GM12873 (cell line): ENCODE data around the gene POLE.

Experiments
- TF ChIP-seq, protein P1 (sequence below): IDR thresholded peaks from 2 replicates; pipeline ENCODE4 v1.5.1; 2012; ENCODE audit warnings: low read depth, mild to moderate bottlenecking, moderate library complexity, low read length, control low read depth; ENCODE audit not compliant: insufficient read depth; ENCODE audit errors: missing control alignments

Gene POLE

GRCh38 chr12:132665149-132665491, 22.0 kb downstream of the POLE start:
- TF ChIP-seq, protein P1, sequence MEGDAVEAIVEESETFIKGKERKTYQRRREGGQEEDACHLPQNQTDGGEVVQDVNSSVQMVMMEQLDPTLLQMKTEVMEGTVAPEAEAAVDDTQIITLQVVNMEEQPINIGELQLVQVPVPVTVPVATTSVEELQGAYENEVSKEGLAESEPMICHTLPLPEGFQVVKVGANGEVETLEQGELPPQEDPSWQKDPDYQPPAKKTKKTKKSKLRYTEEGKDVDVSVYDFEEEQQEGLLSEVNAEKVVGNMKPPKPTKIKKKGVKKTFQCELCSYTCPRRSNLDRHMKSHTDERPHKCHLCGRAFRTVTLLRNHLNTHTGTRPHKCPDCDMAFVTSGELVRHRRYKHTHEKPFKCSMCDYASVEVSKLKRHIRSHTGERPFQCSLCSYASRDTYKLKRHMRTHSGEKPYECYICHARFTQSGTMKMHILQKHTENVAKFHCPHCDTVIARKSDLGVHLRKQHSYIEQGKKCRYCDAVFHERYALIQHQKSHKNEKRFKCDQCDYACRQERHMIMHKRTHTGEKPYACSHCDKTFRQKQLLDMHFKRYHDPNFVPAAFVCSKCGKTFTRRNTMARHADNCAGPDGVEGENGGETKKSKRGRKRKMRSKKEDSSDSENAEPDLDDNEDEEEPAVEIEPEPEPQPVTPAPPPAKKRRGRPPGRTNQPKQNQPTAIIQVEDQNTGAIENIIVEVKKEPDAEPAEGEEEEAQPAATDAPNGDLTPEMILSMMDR: no peak

- TF ChIP-seq, protein P1: no peak
Observed at GRCh38 chr12:132664206-132665148, 22.7 kb downstream of the POLE start.

GRCh38 chr12:132662901-132663755, 24.0 kb downstream of the POLE start:
- TF ChIP-seq, protein P1: no peak

GRCh38 chr12:132661972-132662371, 25.2 kb downstream of the POLE start:
- TF ChIP-seq, protein P1: no peak

DNA sequence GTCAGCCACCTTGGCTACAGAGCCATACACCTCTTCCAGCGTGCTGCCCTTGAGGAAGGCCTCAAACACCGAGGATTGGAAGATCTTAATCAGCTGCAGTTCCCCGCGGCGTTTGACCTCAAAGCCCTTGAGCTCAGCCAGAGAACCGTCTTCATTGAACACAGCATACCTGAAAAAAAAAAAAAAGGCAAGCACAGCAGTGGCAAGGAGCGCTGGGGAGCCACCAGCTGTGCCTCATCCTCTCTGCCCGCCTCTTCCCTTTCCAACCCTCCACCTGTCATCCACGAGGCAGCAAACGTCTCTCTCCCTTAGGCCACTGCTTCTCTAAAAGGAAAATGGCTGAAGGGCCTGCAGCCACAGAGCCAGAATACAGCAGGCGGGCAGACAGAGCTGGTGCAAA, 26.1 kb downstream of the POLE start:
- TF ChIP-seq, protein P1: no peak

DNA sequence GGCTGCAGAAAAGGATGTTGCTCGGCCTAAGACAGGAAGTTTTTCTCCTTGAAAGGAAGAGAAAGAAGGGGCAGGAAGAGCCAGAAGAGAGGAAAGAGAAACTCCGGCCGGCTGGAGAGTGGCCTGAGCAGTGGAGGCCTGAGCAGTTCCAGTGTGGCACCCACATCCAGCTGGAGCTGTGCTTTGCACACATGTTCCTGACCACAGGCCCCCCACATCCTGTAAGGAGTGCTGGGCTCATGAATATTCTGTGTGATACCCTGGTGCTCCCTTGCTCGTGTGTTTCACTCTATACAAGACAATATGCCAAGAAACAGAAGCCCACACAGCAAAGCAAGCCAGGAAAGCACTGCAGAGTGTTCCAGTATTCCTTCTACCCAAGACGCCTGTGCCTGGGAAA, 27.1 kb downstream of the POLE start:
- TF ChIP-seq, protein P1: no peak

- TF ChIP-seq, protein P1: no peak
Observed at GRCh38 chr12:132659146-132659545, 28.0 kb downstream of the POLE start.
